Karpas-422 (cell line): ENCODE results near the gene MDFI. TPM values are rescaled to one million over a fixed set of nuclear protein-coding genes. Genes with fewer than 3 reads are reported as not detected.

Experiments
- DNase-seq: peaks from one replicate; pipeline ENCODE4 v3.0.0-alpha.2; 2015
- H2AFZ ChIP-seq: fragments of 200-600 bp; sonication (generic); 2 replicates; pipeline ENCODE4 v1.6.1; 2014; ENCODE audit warnings: antibody characterized with exemption, low read length, mixed read lengths
- H3K27ac ChIP-seq: fragments of 200-600 bp; sonication (generic); 2 replicates; pipeline ENCODE4 v1.5.1; 2014; ENCODE audit warnings: mild to moderate bottlenecking, low read length, moderate library complexity
- H3K27me3 ChIP-seq: fragments of 200-600 bp; sonication (generic); 2 replicates; pipeline ENCODE4 v1.6.1; 2014; ENCODE audit warnings: low read length, mixed read lengths
- H3K36me3 ChIP-seq: fragments of 200-600 bp; sonication (generic); 2 replicates; pipeline ENCODE4 v1.6.1; 2014; ENCODE audit warnings: low read length, mixed read lengths; ENCODE audit not compliant: insufficient read depth
- H3K4me1 ChIP-seq: fragments of 200-600 bp; sonication (generic); 2 replicates; pipeline ENCODE4 v1.6.1; 2014; ENCODE audit warnings: mild to moderate bottlenecking, low read length, mixed read lengths
- H3K4me2 ChIP-seq: fragments of 200-600 bp; sonication (generic); 2 replicates; pipeline ENCODE4 v1.6.1; 2014; ENCODE audit warnings: low read length, low read depth, mild to moderate bottlenecking; ENCODE audit not compliant: poor library complexity, severe bottlenecking
- H3K4me3 ChIP-seq: fragments of 200-600 bp; sonication (generic); 2 replicates; pipeline ENCODE4 v1.5.1; 2014; ENCODE audit warnings: mild to moderate bottlenecking, antibody characterized with exemption, low read length, mixed read lengths
- H3K79me2 ChIP-seq: fragments of 200-600 bp; sonication (generic); 2 replicates; pipeline ENCODE4 v1.6.1; 2014; ENCODE audit warnings: mild to moderate bottlenecking, low read length, mixed read lengths
- H3K9ac ChIP-seq: fragments of 200-600 bp; sonication (generic); 2 replicates; pipeline ENCODE4 v1.6.0; 2014; ENCODE audit warnings: low read length
- H3K9me2 ChIP-seq: fragments of 200-600 bp; sonication (generic), shearing (Covaris generic); replicated peaks from 2 replicates; pipeline ENCODE4 v1.6.0; 2014; ENCODE audit warnings: mild to moderate bottlenecking, low read length, moderate library complexity; ENCODE audit not compliant: insufficient read depth
- H3K9me3 ChIP-seq: fragments of 300-700, 200-600 bp; sonication (generic); 2 replicates; pipeline ENCODE4 v1.6.1; 2014; ENCODE audit warnings: low read length, mixed read lengths
- H4K20me1 ChIP-seq: fragments of 200-600 bp; sonication (generic); 2 replicates; pipeline ENCODE4 v1.6.1; 2014; ENCODE audit warnings: mild to moderate bottlenecking, antibody characterized with exemption, low read length, low read depth; ENCODE audit not compliant: insufficient read depth
- total RNA-seq: library from RNA; depleted of rRNA; stranded (reverse); fragments of >200 nt; shearing (Covaris generic); gene quantifications from 2 replicates; pipeline ENCODE4 v1.2.3, GENCODE V29; 2014; ENCODE audit warnings: low replicate concordance; rRNA removed

The MDFI gene, protein sequence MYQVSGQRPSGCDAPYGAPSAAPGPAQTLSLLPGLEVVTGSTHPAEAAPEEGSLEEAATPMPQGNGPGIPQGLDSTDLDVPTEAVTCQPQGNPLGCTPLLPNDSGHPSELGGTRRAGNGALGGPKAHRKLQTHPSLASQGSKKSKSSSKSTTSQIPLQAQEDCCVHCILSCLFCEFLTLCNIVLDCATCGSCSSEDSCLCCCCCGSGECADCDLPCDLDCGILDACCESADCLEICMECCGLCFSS
- total RNA-seq, result not detected in 2 replicates

DNA sequence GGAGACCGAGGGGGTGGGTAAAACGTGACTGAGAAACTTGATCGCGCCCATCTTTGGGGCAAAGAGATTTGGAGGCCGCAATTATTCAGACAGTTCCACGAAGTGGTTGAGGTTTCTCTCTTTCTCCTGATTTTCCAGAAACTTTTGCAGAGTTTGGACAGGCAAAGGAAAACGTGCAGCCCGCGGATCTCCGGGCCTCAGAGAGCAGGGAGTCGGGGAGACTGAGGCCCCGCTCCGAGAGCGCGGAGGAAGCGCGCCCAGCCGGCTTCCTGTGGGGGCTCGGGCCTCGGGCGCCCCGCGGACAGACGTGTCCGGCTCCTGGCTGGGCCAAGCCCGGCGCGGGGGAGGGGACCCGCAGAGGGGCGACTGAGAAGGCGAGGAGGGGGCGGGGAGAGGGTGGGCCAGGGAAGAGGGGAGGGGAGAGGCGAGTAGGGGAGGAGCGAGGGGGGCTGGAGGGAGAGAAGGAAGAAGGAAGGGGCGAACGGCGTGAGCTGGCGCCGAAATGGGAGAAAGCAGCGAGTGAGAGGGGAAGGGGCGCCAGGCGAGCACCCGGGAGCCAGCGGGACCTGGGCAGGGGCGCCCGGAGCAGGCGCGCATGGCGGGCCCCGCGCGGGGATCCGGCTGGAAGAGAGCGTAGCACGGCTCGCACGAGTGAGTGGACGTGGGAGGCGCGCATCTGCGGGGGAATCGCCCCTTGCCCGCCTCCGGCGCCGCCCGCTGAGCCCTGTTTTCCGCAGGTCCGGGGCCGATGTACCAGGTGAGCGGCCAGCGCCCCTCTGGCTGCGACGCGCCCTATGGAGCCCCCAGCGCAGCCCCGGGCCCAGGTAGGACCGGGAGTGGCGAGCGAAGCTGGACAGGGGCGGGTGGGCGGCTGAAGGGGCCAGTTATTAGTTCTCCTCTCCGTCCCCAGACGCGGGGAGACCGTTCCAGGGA is at the start of gene MDFI:
Gene MDFI, plus strand, starts transcription at position 467 of the 933 bp plus-strand sequence. Its CDS starts 282 bp downstream, at position 749.
- H4K20me1 ChIP-seq, result no peaks in the 10 kb centered on the region
- DNase-seq, result no peak
- no peak within 1 kb of the TSS for H2AFZ ChIP-seq
- H3K27ac ChIP-seq, result no peak within 1 kb of the TSS
- H3K79me2 ChIP-seq, result no peaks in the 10 kb centered on the region
- H3K4me3 ChIP-seq, result no peak within 1 kb of the TSS
- H3K36me3 ChIP-seq, result no peaks in the 10 kb centered on the region
- no peaks in the 10 kb centered on the region for H3K9me2 ChIP-seq
- no peak within 1 kb of the TSS for H3K9ac ChIP-seq
- no peaks in the 10 kb centered on the region for H3K27me3 ChIP-seq
- no peak within 1 kb of the TSS for H3K4me2 ChIP-seq
- no peaks in the 10 kb centered on the region for H3K4me1 ChIP-seq
- no peaks in the 10 kb centered on the region for H3K9me3 ChIP-seq

DNA sequence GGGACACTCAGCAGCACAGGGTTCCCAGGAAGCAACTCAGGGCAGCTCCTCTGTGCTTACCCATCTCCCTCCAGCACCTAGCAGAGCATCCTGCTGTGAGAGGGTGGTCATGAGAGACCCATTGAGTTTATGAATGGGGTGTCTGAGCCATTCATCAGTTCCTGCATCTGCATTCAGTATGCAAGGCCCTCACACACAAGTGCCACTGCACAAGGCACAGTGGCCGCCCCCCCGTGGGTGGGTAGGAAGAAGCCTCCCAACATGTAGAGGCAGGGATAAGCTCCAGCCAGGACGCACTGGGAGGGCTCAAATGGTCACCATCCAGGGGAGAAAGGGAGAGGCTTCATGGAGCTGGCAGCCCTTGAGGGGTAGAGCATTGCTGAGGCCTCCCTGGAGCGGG is 49.0 kb upstream of the MDFI start:
- Histone ChIP-seq H3K4me3 (no peak overlapping the region), H3K9ac (no peak overlapping the region), H3K79me2 (no peaks in the 10 kb centered on the region), H3K4me2 (no peak overlapping the region), H3K9me2 (no peaks in the 10 kb centered on the region), H3K36me3 (no peaks in the 10 kb centered on the region), H2AFZ (no peak overlapping the region), H4K20me1 (0 out of 2 replicates have a peak, but pooled peaks cover 5% of the 10 kb centered on the region), H3K27me3 (no peaks in the 10 kb centered on the region), H3K4me1 (no peaks in the 10 kb centered on the region), H3K27ac (no peak overlapping the region), H3K9me3 (no peaks in the 10 kb centered on the region)
- no peak for DNase-seq

DNA sequence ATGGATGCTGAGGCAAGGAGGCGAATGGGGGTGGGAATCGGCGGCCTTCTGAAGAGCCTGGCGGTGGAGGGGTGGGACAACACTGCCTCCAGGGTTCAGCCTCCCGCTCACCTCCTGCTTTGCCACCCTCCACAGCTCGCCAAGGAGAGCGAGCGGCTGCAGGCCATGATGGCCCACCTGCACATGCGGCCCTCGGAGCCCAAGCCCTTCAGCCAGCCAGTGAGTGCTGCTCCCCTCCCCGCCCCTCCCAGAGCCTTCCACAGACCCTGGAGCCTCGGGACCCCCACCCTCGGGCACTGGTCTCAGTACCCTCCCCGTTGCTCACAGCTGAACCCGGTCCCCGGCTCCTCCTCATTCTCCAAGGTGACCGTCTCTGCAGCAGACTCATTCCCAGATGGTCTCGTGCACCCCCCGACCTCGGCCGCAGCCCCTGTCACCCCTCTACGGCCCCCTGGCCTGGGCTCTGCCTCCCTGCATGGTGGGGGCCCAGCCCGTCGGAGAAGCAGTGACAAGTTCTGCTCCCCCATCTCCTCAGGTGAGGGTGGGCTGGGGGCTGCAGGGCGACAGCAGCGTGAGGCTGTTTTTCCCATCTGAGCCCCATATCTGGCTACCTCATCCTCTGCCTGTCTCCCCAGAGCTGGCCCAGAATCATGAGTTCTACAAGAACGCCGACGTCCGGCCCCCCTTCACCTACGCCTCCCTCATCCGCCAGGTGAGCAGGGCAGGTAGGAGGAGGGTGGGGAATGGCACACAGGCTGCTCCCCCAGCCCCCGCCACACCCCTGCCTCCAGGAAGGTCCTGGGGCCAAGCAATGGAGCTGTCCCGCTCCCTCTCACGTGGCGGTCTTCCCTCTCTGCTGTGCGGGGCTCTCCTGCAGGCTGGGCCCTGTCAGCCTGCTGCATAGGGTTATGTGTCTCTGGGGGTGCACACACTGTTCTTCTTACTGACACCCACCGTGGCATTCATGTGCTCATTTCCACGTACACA is 48.3 kb upstream of the MDFI start:
- Histone ChIP-seq H3K27ac (no peak overlapping the region), H4K20me1 (0 out of 2 replicates have a peak, but pooled peaks cover 5% of the 10 kb centered on the region), H3K9me3 (no peaks in the 10 kb centered on the region), H3K36me3 (no peaks in the 10 kb centered on the region), H2AFZ (no peak overlapping the region), H3K9me2 (no peaks in the 10 kb centered on the region), H3K4me1 (no peaks in the 10 kb centered on the region), H3K79me2 (no peaks in the 10 kb centered on the region), H3K9ac (no peak overlapping the region), H3K4me3 (no peak overlapping the region), H3K27me3 (no peaks in the 10 kb centered on the region), H3K4me2 (no peak overlapping the region)
- DNase-seq, result no peak

DNA sequence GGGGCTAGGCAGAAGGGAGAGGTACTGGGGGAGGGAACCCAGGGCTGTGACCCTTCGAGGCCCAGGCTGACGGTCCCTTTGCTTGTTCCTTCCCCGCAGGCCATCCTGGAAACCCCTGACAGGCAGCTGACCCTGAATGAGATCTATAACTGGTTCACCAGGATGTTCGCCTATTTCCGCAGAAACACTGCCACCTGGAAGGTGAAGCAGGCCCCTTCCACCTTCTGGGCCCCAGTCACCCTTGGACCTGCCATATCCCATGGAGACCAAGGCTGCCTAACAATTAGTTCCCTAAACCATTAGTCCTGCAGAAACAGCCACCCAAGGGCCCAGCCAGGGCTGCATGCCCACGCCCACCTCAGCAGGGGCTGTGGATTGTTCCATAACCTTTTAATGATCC is 47.1 kb upstream of the MDFI start:
- no peaks in the 10 kb centered on the region for H3K27me3 ChIP-seq
- no peaks in the 10 kb centered on the region for H3K79me2 ChIP-seq
- DNase-seq, result no peak
- H3K9ac ChIP-seq, result no peak overlapping the region
- H3K9me2 ChIP-seq, result no peaks in the 10 kb centered on the region
- no peaks in the 10 kb centered on the region for H3K4me1 ChIP-seq
- no peaks in the 10 kb centered on the region for H3K36me3 ChIP-seq
- no peak overlapping the region for H3K4me2 ChIP-seq
- H2AFZ ChIP-seq, result no peak overlapping the region
- H3K27ac ChIP-seq, result no peak overlapping the region
- H3K4me3 ChIP-seq, result no peak overlapping the region
- H4K20me1 ChIP-seq, result 0 out of 2 replicates have a peak, but pooled peaks cover 5% of the 10 kb centered on the region
- no peaks in the 10 kb centered on the region for H3K9me3 ChIP-seq

DNA sequence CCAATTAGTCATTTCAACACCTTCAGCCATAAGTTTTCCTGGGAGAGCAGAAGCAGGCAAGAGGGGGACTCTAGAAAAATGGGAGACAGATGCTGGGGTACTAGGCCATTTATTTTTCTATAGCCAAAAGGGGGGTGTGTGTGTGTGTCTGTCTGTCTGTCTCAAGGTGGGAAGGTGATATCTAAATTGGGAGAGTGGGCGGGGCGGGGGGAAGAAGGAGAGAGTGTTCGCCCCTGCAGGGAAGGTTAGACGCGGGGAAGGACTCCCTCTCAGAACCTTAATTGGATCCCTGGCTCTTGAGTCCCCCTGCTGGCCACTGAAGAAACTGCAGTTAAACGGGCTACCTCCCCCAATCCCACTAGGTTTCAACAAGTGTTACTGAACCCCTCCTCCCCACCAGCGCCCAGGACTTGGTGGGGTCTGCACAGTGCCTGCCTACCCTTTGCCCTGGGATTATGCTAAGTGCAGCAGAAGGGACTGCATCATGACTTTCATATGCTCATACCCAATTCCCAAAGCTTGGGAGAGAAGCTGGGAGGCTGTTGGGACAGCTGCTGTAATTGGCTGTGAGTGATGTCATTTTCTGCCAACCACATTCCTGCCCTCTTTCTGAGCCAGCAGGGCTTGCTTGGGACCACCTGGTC is 46.3 kb upstream of the MDFI start:
- Histone ChIP-seq H4K20me1 (0 out of 2 replicates have a peak, but pooled peaks cover 5% of the 10 kb centered on the region), H3K9me2 (no peaks in the 10 kb centered on the region), H3K4me2 (no peak overlapping the region)

DNA sequence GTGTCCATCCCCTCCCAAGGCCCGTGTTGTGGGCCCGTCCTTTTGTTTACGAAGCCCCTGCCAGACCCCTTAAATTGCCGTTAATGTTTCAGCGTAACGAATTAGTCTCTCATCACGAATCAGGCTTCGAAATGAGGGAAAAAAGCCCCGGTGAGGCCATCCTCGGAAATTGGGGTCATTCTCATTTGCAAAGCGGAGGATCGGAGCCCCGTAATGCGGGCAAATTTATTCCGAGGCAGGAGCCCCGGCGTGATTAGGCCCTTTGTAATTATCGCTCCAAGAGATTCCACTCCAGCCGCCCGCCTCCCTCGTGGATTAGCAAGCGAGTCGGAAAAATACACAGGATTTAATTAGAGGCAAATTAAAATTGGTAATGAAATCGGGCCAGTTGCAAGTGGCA is 44.9 kb upstream of the MDFI start:
- H3K9ac ChIP-seq, result no peak overlapping the region
- no peak overlapping the region for H3K4me2 ChIP-seq
- H3K36me3 ChIP-seq, result no peaks in the 10 kb centered on the region
- no peak overlapping the region for H3K27ac ChIP-seq
- H3K79me2 ChIP-seq, result no peaks in the 10 kb centered on the region
- H3K4me3 ChIP-seq, result no peak overlapping the region
- DNase-seq, result no peak
- no peaks in the 10 kb centered on the region for H3K27me3 ChIP-seq
- no peak overlapping the region for H2AFZ ChIP-seq
- no peaks in the 10 kb centered on the region for H3K4me1 ChIP-seq
- no peaks in the 10 kb centered on the region for H3K9me2 ChIP-seq
- H3K9me3 ChIP-seq, result no peaks in the 10 kb centered on the region
- 0 out of 2 replicates have a peak, but pooled peaks cover 5% of the 10 kb centered on the region for H4K20me1 ChIP-seq

More for the DNA sequence above, 46.3 kb upstream of the MDFI start:
- no peak overlapping the region for H3K9ac ChIP-seq
- H3K36me3 ChIP-seq, result no peaks in the 10 kb centered on the region
- no peak overlapping the region for H3K27ac ChIP-seq
- no peak overlapping the region for H3K4me3 ChIP-seq
- no peaks in the 10 kb centered on the region for H3K4me1 ChIP-seq
- H3K79me2 ChIP-seq, result no peaks in the 10 kb centered on the region
- no peaks in the 10 kb centered on the region for H3K27me3 ChIP-seq
- H2AFZ ChIP-seq, result no peak overlapping the region
- DNase-seq, result peak; percentile 92
- no peaks in the 10 kb centered on the region for H3K9me3 ChIP-seq

DNA sequence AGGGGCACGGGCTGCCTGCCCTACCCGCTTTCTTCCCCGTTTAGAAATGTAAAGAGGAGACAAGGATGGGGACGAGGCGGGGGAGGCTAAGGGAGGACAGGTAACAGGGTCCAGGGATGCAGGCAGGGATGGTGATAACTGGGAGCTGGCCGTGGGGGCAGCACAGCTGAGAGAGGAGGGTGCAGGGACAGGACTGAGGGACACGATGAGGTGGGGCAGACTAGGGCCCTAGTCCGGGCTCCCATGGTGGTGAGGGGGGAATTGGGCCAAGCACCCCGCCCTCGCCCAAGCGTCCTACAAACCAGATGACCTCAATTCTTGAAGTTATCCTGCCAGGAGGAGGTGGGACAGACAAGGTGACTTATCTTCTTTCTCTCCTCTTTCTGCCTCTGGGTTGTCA is 44.4 kb upstream of the MDFI start:
- Histone ChIP-seq H3K79me2 (no peaks in the 10 kb centered on the region), H3K9me2 (no peaks in the 10 kb centered on the region), H3K27me3 (no peaks in the 10 kb centered on the region), H3K9me3 (no peaks in the 10 kb centered on the region), H3K9ac (no peak overlapping the region), H3K4me2 (no peak overlapping the region), H3K36me3 (no peaks in the 10 kb centered on the region), H3K4me3 (no peak overlapping the region), H2AFZ (no peak overlapping the region), H3K4me1 (no peaks in the 10 kb centered on the region), H3K27ac (no peak overlapping the region), H4K20me1 (0 out of 2 replicates have a peak, but pooled peaks cover 5% of the 10 kb centered on the region)
- DNase-seq, result no peak
